BE2C (cell line): ENCODE measurements around the gene AASS.

Experiments
- DNase-seq: peaks from one replicate; pipeline ENCODE4 v3.0.0-alpha.2; 2020
- H3K27me3 ChIP-seq: fragments of 250-450 bp; sonication (Bioruptor Pico); 2 replicates; pipeline ENCODE4 v1.5.1; 2020; ENCODE audit warnings: mild to moderate bottlenecking
- H3K36me3 ChIP-seq: fragments of 250-450 bp; sonication (Bioruptor Pico); 2 replicates; pipeline ENCODE4 v1.5.1; 2020; ENCODE audit warnings: mild to moderate bottlenecking
- H3K4me1 ChIP-seq: fragments of 250-450 bp; sonication (Bioruptor Pico); 2 replicates; pipeline ENCODE4 v1.5.1; 2020
- H3K4me3 ChIP-seq: 2 replicates; pipeline ENCODE4 v1.5.1; 2011; ENCODE audit warnings: low read depth, low read length
- H3K9me3 ChIP-seq: fragments of 250-450 bp; sonication (Bioruptor Pico); 2 replicates; pipeline ENCODE4 v1.5.1; 2020
- CTCF ChIP-seq: IDR thresholded peaks from 2 replicates; pipeline ENCODE4 v1.5.1; 2012; ENCODE audit warnings: mild to moderate bottlenecking, low read depth, low read length

AASS gene

GRCh38 chr7:122072924-122073599 is 71.0 kb downstream of the AASS start:
- H3K4me1 ChIP-seq, result no peaks in the 10 kb centered on the region
- no peak overlapping the region for H3K4me3 ChIP-seq
- no peaks in the 10 kb centered on the region for H3K36me3 ChIP-seq
- no peak for TF ChIP-seq CTCF
- no peaks in the 10 kb centered on the region for H3K9me3 ChIP-seq
- DNase-seq, result no peak
- no peaks in the 10 kb centered on the region for H3K27me3 ChIP-seq

GRCh38 chr7:122072272-122072671 is 71.8 kb downstream of the AASS start:
- Histone ChIP-seq H3K27me3 (no peaks in the 10 kb centered on the region), H3K4me3 (no peak overlapping the region), H3K36me3 (no peaks in the 10 kb centered on the region), H3K4me1 (no peaks in the 10 kb centered on the region), H3K9me3 (no peaks in the 10 kb centered on the region)
- TF ChIP-seq CTCF, result no peak
- no peak for DNase-seq

GRCh38 chr7:122070834-122071233 is 73.2 kb downstream of the AASS start:
- no peak for DNase-seq
- no peak for TF ChIP-seq CTCF
- H3K4me3 ChIP-seq, result no peak overlapping the region
- H3K9me3 ChIP-seq, result no peaks in the 10 kb centered on the region
- H3K4me1 ChIP-seq, result no peaks in the 10 kb centered on the region
- no peaks in the 10 kb centered on the region for H3K27me3 ChIP-seq
- no peaks in the 10 kb centered on the region for H3K36me3 ChIP-seq

GRCh38 chr7:122070062-122070461 is 74.0 kb downstream of the AASS start:
- no peaks in the 10 kb centered on the region for H3K9me3 ChIP-seq
- H3K4me3 ChIP-seq, result no peak overlapping the region
- TF ChIP-seq CTCF, result no peak
- no peaks in the 10 kb centered on the region for H3K27me3 ChIP-seq
- no peaks in the 10 kb centered on the region for H3K36me3 ChIP-seq
- no peaks in the 10 kb centered on the region for H3K4me1 ChIP-seq
- DNase-seq, result no peak

- H3K9me3 ChIP-seq, result no peaks in the 10 kb centered on the region
- no peak for TF ChIP-seq CTCF
- DNase-seq, result no peak
- H3K4me3 ChIP-seq, result no peak overlapping the region
- H3K27me3 ChIP-seq, result no peaks in the 10 kb centered on the region
- no peaks in the 10 kb centered on the region for H3K36me3 ChIP-seq
- H3K4me1 ChIP-seq, result no peaks in the 10 kb centered on the region
Observed at GRCh38 chr7:122068999-122069398, 75.0 kb downstream of the AASS start.

- no peaks in the 10 kb centered on the region for H3K9me3 ChIP-seq
- DNase-seq, result no peak
- no peaks in the 10 kb centered on the region for H3K4me1 ChIP-seq
- TF ChIP-seq CTCF, result no peak
- no peak overlapping the region for H3K4me3 ChIP-seq
- H3K36me3 ChIP-seq, result no peaks in the 10 kb centered on the region
- H3K27me3 ChIP-seq, result no peaks in the 10 kb centered on the region
Observed at GRCh38 chr7:122068046-122068445, 76.0 kb downstream of the AASS start.
